MCF 10A (cell line): ENCODE data around the gene ANKRA2. TPM values are rescaled to one million over a fixed set of nuclear protein-coding genes. Genes with fewer than 3 reads are reported as not detected.

Experiments
- BruUV-seq: library from RNA; stranded (reverse); fragments of 400-500 nt; replicated peaks from 2 replicates; lab custom pipeline; 2021; lab: Mats Ljungman, UMichigan
- CTCF ChIA-PET: fragments of 300-600 bp; sonication (Branson Sonifier 250); formaldehyde crosslinking; extraction: SDS; loops from one replicate; lab custom pipeline; 2021; ENCODE audit warnings: antibody characterized with exemption, inconsistent platforms; lab: Yijun Ruan, JAX
- POLR2A ChIA-PET: fragments of 300-600, 350-650 bp; sonication (Branson Sonifier 250); formaldehyde crosslinking; extraction: SDS; loops from one replicate; lab custom pipeline; 2020; ENCODE audit warnings: antibody characterized with exemption, inconsistent platforms; lab: Yijun Ruan, JAX
- DNase-seq: peaks from one replicate; pipeline ENCODE4 v3.0.0-alpha.2; 2018; ENCODE audit not compliant: unreplicated experiment
- H3K27ac Mint-ChIP-seq: one replicate; pipeline ENCODE4 v1.8.0; 2022; ENCODE audit warnings: mild to moderate bottlenecking, low read depth, mixed read lengths; ENCODE audit not compliant: unreplicated experiment
- H3K27me3 Mint-ChIP-seq: one replicate; pipeline ENCODE4 v1.8.0; 2022; ENCODE audit warnings: mixed read lengths; ENCODE audit not compliant: insufficient read depth, unreplicated experiment
- H3K36me3 Mint-ChIP-seq: one replicate; pipeline ENCODE4 v1.8.0; 2022; ENCODE audit warnings: mild to moderate bottlenecking, moderate library complexity, mixed read lengths; ENCODE audit not compliant: insufficient read depth, unreplicated experiment
- H3K4me1 Mint-ChIP-seq: one replicate; pipeline ENCODE4 v1.8.0; 2022; ENCODE audit warnings: mixed read lengths; ENCODE audit not compliant: insufficient read depth, unreplicated experiment
- H3K4me3 Mint-ChIP-seq: one replicate; pipeline ENCODE4 v1.8.0; 2022; ENCODE audit warnings: mild to moderate bottlenecking, moderate library complexity, mixed read lengths; ENCODE audit not compliant: unreplicated experiment
- H3K9me3 Mint-ChIP-seq: one replicate; pipeline ENCODE4 v1.8.0; 2022; ENCODE audit warnings: mixed read lengths; ENCODE audit not compliant: unreplicated experiment
- intact Hi-C: fragments of 100-400 bp; cut with micrococcal nuclease; formaldehyde crosslinking; loops from 2 replicates; pipeline ENCODE4 v1.14.1; 2022
- total RNA-seq: library from RNA; stranded (reverse); gene quantifications from 2 replicates; pipeline ENCODE4 v1.2.3, GENCODE V29; 2022
- TF ChIP-seq, protein P1 (sequence below): fragments of 200-600 bp; IDR thresholded peaks from one replicate; pipeline ENCODE4 v1.8.0; 2022; ENCODE audit warnings: antibody characterized with exemption, mild to moderate bottlenecking; ENCODE audit not compliant: unreplicated experiment

Gene ANKRA2
- total RNA-seq, 1 experiment from 2014 or later = 19.3 TPM

DNA sequence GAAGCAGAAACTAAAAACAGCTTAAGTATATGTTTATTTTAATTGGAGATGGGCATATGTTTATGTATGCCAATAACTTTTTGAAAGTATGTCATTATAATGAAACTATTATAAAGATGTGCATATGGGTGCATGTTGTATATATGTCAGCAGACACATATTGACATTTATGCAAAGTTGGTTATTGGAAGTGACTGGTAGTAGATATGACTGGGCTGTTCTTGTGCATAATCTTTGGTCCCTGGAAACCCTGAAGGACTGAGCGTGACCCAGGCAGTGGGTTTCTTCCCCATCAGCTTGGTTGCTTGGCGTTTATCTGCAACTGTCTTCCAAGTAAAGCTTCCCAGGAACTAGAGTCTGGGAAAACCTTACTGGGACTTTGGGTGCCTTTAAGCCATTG lies 25.7 kb downstream of the ANKRA2 start:
- intact Hi-C loops = loop anchor here (2.0 to 10.0 kb wide), 2 partner anchors 85 to 457 kb away; no protein-coding TSS in a partner anchor
- Mint-ChIP-seq H3K27ac (peak overlapping the region; percentile 61), H3K27me3 (no peaks in the 10 kb centered on the region), H3K36me3 (peaks cover 7% of the 10 kb centered on the region), H3K4me1 (peaks cover 31% of the 10 kb centered on the region), H3K4me3 (no peak overlapping the region), H3K9me3 (peaks cover 9% of the 10 kb centered on the region)
- DNase-seq = no peak
- TF ChIP-seq, protein P1, sequence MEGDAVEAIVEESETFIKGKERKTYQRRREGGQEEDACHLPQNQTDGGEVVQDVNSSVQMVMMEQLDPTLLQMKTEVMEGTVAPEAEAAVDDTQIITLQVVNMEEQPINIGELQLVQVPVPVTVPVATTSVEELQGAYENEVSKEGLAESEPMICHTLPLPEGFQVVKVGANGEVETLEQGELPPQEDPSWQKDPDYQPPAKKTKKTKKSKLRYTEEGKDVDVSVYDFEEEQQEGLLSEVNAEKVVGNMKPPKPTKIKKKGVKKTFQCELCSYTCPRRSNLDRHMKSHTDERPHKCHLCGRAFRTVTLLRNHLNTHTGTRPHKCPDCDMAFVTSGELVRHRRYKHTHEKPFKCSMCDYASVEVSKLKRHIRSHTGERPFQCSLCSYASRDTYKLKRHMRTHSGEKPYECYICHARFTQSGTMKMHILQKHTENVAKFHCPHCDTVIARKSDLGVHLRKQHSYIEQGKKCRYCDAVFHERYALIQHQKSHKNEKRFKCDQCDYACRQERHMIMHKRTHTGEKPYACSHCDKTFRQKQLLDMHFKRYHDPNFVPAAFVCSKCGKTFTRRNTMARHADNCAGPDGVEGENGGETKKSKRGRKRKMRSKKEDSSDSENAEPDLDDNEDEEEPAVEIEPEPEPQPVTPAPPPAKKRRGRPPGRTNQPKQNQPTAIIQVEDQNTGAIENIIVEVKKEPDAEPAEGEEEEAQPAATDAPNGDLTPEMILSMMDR = no peak
- ChIA-PET CTCF (interaction anchor here (0.7 to 9.2 kb wide), 3 partner anchors 19 to 974 kb away, joined by 3 to 143 read pairs (median 3); no protein-coding TSS in a partner anchor), POLR2A (interaction anchor here (1.1 to 1.6 kb wide), 3 partner anchors 10 to 40 kb away, joined by 3 read pairs; no protein-coding TSS in a partner anchor)
- no TSS peak for BruUV-seq

- H3K4me1 Mint-ChIP-seq = peaks cover 3% of the 10 kb centered on the region
- no peaks in the 10 kb centered on the region for H3K36me3 Mint-ChIP-seq
- H3K27ac Mint-ChIP-seq = no peak overlapping the region
- CTCF ChIA-PET = interaction anchor here (0.6 to 9.2 kb wide), 9 partner anchors 9 to 449 kb away, joined by 3 to 143 read pairs (median 3); no protein-coding TSS in a partner anchor
- POLR2A ChIA-PET = interaction anchor here (0.8 to 1.3 kb wide), 2 partner anchors 17 to 88 kb away, joined by 3 read pairs; no protein-coding TSS in a partner anchor
- TF ChIP-seq, protein P1 = no peak
- DNase-seq = no peak
- peaks cover 9% of the 10 kb centered on the region for H3K9me3 Mint-ChIP-seq
- H3K27me3 Mint-ChIP-seq = no peaks in the 10 kb centered on the region
- intact Hi-C loops = loop anchor here (10.0 kb wide), 1 partner anchor 80 kb away; no protein-coding TSS in a partner anchor
- no peak overlapping the region for H3K4me3 Mint-ChIP-seq
- no TSS peak for BruUV-seq
These were observed 30.5 kb downstream of the ANKRA2 start for GRCh38 chr5:73534971-73535370.

DNA sequence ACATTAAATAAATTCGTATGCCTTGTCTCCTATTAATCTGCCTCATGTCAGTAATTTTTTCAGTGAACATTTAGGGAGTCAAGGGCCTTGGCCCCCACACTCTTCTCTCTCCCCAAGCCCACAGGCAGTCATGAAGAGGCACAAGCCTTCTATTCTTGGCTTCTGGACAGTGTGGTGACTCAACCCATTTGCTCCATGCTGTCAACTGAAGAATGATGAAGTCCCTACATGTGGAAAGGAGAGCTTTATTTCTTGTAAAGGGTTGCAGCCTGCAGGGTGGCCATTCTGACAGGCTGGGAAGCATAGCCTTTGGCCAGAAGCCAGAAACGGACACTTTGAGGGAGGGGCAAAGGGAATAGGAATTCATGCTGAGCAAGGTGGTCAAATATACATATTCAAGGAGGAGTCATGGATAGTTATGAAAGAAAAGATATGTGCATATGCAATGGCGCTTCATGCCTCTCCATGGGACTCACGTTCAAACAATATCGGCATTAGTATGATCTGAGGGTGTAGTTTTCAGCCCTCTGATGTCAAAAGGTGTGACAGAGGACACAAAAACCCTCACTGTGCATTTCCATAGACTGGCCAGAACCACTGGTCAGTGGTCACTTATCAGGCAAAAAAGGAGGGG lies 31.3 kb downstream of the ANKRA2 start:
- POLR2A ChIA-PET = interaction anchor here (1.3 kb wide), 1 partner anchor 87 kb away, joined by 3 read pairs; no protein-coding TSS in a partner anchor
- Mint-ChIP-seq H3K27me3 (no peaks in the 10 kb centered on the region), H3K4me3 (no peak overlapping the region), H3K4me1 (no peaks in the 10 kb centered on the region), H3K27ac (no peak overlapping the region), H3K36me3 (no peaks in the 10 kb centered on the region), H3K9me3 (peaks cover 9% of the 10 kb centered on the region)
- no TSS peak for BruUV-seq
- TF ChIP-seq, protein P1 = no peak
- CTCF ChIA-PET = interaction anchor here (0.6 to 9.2 kb wide), 2 partner anchors 13 to 262 kb away, joined by 3 to 143 read pairs; no protein-coding TSS in a partner anchor
- DNase-seq = no peak
- intact Hi-C loops = loop anchor here (10.0 kb wide), 1 partner anchor 79 kb away; no protein-coding TSS in a partner anchor

GRCh38 chr5:73532195-73532594 lies 33.2 kb downstream of the ANKRA2 start:
- CTCF ChIA-PET = no interaction called here
- no peaks in the 10 kb centered on the region for H3K27me3 Mint-ChIP-seq
- H3K4me1 Mint-ChIP-seq = no peaks in the 10 kb centered on the region
- H3K9me3 Mint-ChIP-seq = peaks cover 9% of the 10 kb centered on the region
- no TSS peak for BruUV-seq
- no peak for DNase-seq
- TF ChIP-seq, protein P1 = no peak
- intact Hi-C loops = loop anchor here (10.0 kb wide), 1 partner anchor 77 kb away; no protein-coding TSS in a partner anchor
- POLR2A ChIA-PET = no interaction called here
- H3K27ac Mint-ChIP-seq = no peak overlapping the region
- no peaks in the 10 kb centered on the region for H3K36me3 Mint-ChIP-seq
- no peak overlapping the region for H3K4me3 Mint-ChIP-seq
